Measurements from ENCODE around the gene DACH1.

- TF ChIP-seq EP300 (IDR thresholded peaks at IDR 0.05): no peak
- no peak for TF ChIP-seq CTCF (IDR thresholded peaks at IDR 0.05)
These were observed 153.9 kb downstream of the DACH1 start for GRCh38 chr13:71712988-71713653.

All from tibial nerve (tissue), 4 donors.